IPS DF 6.9 (cell line): ENCODE measurements around the gene CCDC138.

Experiments used
- DNase-seq: peaks from one replicate; pipeline ENCODE4 v3.0.0-alpha.2; 2013; ENCODE audit warnings: low read depth, low spot score
- H3K27ac ChIP-seq: one replicate; pipeline ENCODE4 v1.5.1; 2013; ENCODE audit warnings: low read length, control low read depth
- H3K27me3 ChIP-seq: 2 replicates; pipeline ENCODE4 v1.6.1; 2013; ENCODE audit warnings: mild to moderate bottlenecking, low read length; ENCODE audit not compliant: control insufficient read depth, insufficient read depth
- H3K36me3 ChIP-seq: 2 replicates; pipeline ENCODE4 v1.6.1; 2013; ENCODE audit warnings: low read length; ENCODE audit not compliant: control insufficient read depth, insufficient read depth
- H3K4me1 ChIP-seq: 2 replicates; pipeline ENCODE4 v1.6.1; 2013; ENCODE audit warnings: low read length; ENCODE audit not compliant: control insufficient read depth, insufficient read depth
- H3K4me3 ChIP-seq: 2 replicates; pipeline ENCODE4 v1.5.1; 2013; ENCODE audit warnings: mild to moderate bottlenecking, low read length
- H3K9me3 ChIP-seq: 2 replicates; pipeline ENCODE4 v1.6.1; 2013; ENCODE audit warnings: low read length, inconsistent platforms; ENCODE audit not compliant: control insufficient read depth, insufficient read depth
- WGBS: extraction: QIAGEN DNeasy Blood & Tissue Kit; methylation state at CpG from one replicate; pipeline ENCODE4 v1.1.7; 2013; ENCODE audit warnings: mixed read lengths, missing lambda C conversion rate; ENCODE audit not compliant: insufficient read length, insufficient coverage; 5-methylcytosine and 5-hydroxymethylcytosine counted together

Gene CCDC138

GRCh38 chr2:108805032-108805431, 18.5 kb downstream of the CCDC138 start:
- Histone ChIP-seq H3K4me1 (no peaks in the 10 kb centered on the region), H3K4me3 (no peak overlapping the region), H3K27ac (no peak overlapping the region), H3K9me3 (no peaks in the 10 kb centered on the region), H3K27me3 (no peaks in the 10 kb centered on the region), H3K36me3 (no peaks in the 10 kb centered on the region; the same call in 1 of the 2 replicates)
- DNase-seq: no peak
- no CpG with 5 or more reads among the region's 1 CpG for WGBS

DNA sequence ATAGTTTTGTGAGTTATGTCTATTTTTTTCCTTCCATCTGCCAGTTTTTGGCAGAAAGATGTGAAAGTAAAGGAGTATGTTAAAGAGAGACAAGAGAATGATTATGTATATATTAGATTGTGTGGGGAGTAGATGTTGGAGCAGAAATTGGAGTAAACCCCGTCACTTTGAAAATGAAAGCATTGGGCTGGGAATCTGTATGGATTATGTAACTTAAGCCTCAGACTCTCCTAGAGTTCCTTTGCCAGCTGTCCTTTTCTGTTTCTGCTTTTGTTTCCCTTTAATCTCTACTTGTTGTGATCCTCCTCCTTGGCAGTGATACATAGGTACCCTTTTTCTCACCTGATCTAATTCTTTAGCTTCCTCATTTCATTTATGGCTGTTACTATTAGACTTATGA, 19.2 kb downstream of the CCDC138 start:
- no peak for DNase-seq
- H3K36me3 ChIP-seq: no peaks in the 10 kb centered on the region; the same call in 1 of the 2 replicates

GRCh38 chr2:108806371-108807113, 20.0 kb downstream of the CCDC138 start:
- H3K9me3 ChIP-seq: no peaks in the 10 kb centered on the region
- no CpG with 5 or more reads among the region's 6 CpGs for WGBS
- no peaks in the 10 kb centered on the region; the same call in 1 of the 2 replicates for H3K36me3 ChIP-seq
- no peak for DNase-seq
- H3K27ac ChIP-seq: no peak overlapping the region
- no peaks in the 10 kb centered on the region for H3K27me3 ChIP-seq
- no peaks in the 10 kb centered on the region for H3K4me1 ChIP-seq
- H3K4me3 ChIP-seq: no peak overlapping the region

More for the DNA sequence above, 19.2 kb downstream of the CCDC138 start:
- no peak overlapping the region for H3K4me3 ChIP-seq
- no peaks in the 10 kb centered on the region for H3K9me3 ChIP-seq
- no CpG with 5 or more reads among the region's 1 CpG for WGBS
- H3K27me3 ChIP-seq: no peaks in the 10 kb centered on the region
- H3K4me1 ChIP-seq: no peaks in the 10 kb centered on the region
- H3K27ac ChIP-seq: no peak overlapping the region

- no peaks in the 10 kb centered on the region; the same call in 1 of the 2 replicates for H3K36me3 ChIP-seq
- no peak overlapping the region for H3K27ac ChIP-seq
- no CpG with 5 or more reads among the region's 3 CpGs for WGBS
- no peaks in the 10 kb centered on the region for H3K9me3 ChIP-seq
- H3K4me1 ChIP-seq: no peaks in the 10 kb centered on the region
- no peaks in the 10 kb centered on the region for H3K27me3 ChIP-seq
- no peak overlapping the region for H3K4me3 ChIP-seq
- no peak for DNase-seq
Observed at GRCh38 chr2:108809936-108810335, 23.4 kb downstream of the CCDC138 start.

GRCh38 chr2:108810993-108811957, 24.7 kb downstream of the CCDC138 start:
- H3K27me3 ChIP-seq: no peaks in the 10 kb centered on the region
- no peaks in the 10 kb centered on the region for H3K9me3 ChIP-seq
- no peak for DNase-seq
- no peak overlapping the region for H3K4me3 ChIP-seq
- no peaks in the 10 kb centered on the region for H3K4me1 ChIP-seq
- no peaks in the 10 kb centered on the region; the same call in 1 of the 2 replicates for H3K36me3 ChIP-seq
- no peak overlapping the region for H3K27ac ChIP-seq
- no CpG with 5 or more reads among the region's 4 CpGs for WGBS

- no peaks in the 10 kb centered on the region for H3K9me3 ChIP-seq
- WGBS: no CpG with 5 or more reads among the region's 1 CpG
- no peaks in the 10 kb centered on the region for H3K4me1 ChIP-seq
- no peak overlapping the region for H3K4me3 ChIP-seq
- no peaks in the 10 kb centered on the region for H3K27me3 ChIP-seq
- H3K36me3 ChIP-seq: peaks cover 9% of the 10 kb centered on the region; the same call in 1 of the 2 replicates
- DNase-seq: no peak
- H3K27ac ChIP-seq: no peak overlapping the region
Observed at GRCh38 chr2:108813732-108814131, 27.2 kb downstream of the CCDC138 start.

DNA sequence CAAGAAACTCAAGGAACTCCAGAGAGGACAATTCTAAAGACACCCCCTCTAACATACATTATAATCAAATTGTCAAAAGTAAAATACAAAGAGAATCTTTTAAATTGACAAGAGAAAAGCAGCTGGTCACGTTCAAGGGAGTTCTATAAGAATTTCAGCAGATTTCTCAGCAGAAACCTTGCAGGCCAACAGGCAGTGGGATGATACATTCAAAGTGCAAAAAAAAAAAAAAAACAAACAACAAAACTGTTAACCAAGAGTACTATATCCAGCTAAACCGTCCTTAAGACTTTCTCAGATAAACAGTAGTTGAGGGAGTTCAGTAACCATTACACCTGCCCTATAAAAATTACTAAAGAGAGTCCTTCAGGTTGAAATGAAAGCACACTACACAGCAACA, 33.9 kb downstream of the CCDC138 start:
- DNase-seq: no peak
- no peak overlapping the region for H3K4me3 ChIP-seq
- WGBS: no CpG with 5 or more reads among the region's 2 CpGs

GRCh38 chr2:108823286-108823685, 36.7 kb downstream of the CCDC138 start:
- no CpG with 5 or more reads among the region's 1 CpG for WGBS
- no peak overlapping the region for H3K4me3 ChIP-seq

More for the DNA sequence above, 33.9 kb downstream of the CCDC138 start:
- Histone ChIP-seq H3K9me3 (no peaks in the 10 kb centered on the region), H3K4me1 (no peaks in the 10 kb centered on the region), H3K27ac (no peak overlapping the region), H3K36me3 (peaks cover 12% of the 10 kb centered on the region; the same call in 1 of the 2 replicates), H3K27me3 (no peaks in the 10 kb centered on the region; the same call in 1 of the 2 replicates)

GRCh38 chr2:108824316-108825070, 37.9 kb downstream of the CCDC138 start:
- H3K36me3 ChIP-seq: peaks cover 3% of the 10 kb centered on the region; the same call in 1 of the 2 replicates
- no peaks in the 10 kb centered on the region for H3K9me3 ChIP-seq
- H3K27me3 ChIP-seq: no peaks in the 10 kb centered on the region; the same call in 1 of the 2 replicates
- no peak overlapping the region for H3K27ac ChIP-seq
- WGBS: 100% methylated on average over 2 of the region's 5 CpGs
- DNase-seq: no peak
- no peaks in the 10 kb centered on the region for H3K4me1 ChIP-seq
- no peak overlapping the region for H3K4me3 ChIP-seq

More at GRCh38 chr2:108823286-108823685, 36.7 kb downstream of the CCDC138 start:
- Histone ChIP-seq H3K9me3 (no peaks in the 10 kb centered on the region), H3K4me1 (no peaks in the 10 kb centered on the region), H3K27me3 (no peaks in the 10 kb centered on the region; the same call in 1 of the 2 replicates), H3K27ac (no peak overlapping the region), H3K36me3 (peaks cover 3% of the 10 kb centered on the region; the same call in 1 of the 2 replicates)
- no peak for DNase-seq
